Astrocyte (in vitro differentiated cells and primary cell): ENCODE results near the gene COL24A1. TPM values are rescaled to one million over a fixed set of nuclear protein-coding genes. Genes with fewer than 3 reads are reported as not detected.

Experiments
- DNase-seq: peaks from one replicate; pipeline ENCODE4 v3.0.0-alpha.2; 2010; ENCODE audit warnings: low read depth
- FAIRE-seq: peaks from 2 replicates; lab custom pipeline; 2011; peaks lifted over from hg19 to GRCh38; lab: Jason Lieb, UNC
- H2AFZ ChIP-seq: 2 replicates; pipeline ENCODE4 v1.6.0; 2012; ENCODE audit warnings: low read depth, low read length, inconsistent platforms
- H3K27ac ChIP-seq: 2 replicates; pipeline ENCODE4 v1.5.1; 2011; ENCODE audit warnings: low read depth, low read length, inconsistent platforms
- H3K27me3 ChIP-seq: 2 replicates; pipeline ENCODE4 v1.6.0; 2011; ENCODE audit warnings: low read length, inconsistent platforms; ENCODE audit not compliant: insufficient read depth
- H3K36me3 ChIP-seq: 2 replicates; pipeline ENCODE4 v1.5.1; 2011; ENCODE audit warnings: low read length, inconsistent platforms; ENCODE audit not compliant: insufficient read depth
- H3K4me1 ChIP-seq: 2 replicates; pipeline ENCODE4 v1.5.1; 2011; ENCODE audit warnings: low read length, inconsistent platforms; ENCODE audit not compliant: insufficient read depth
- H3K4me2 ChIP-seq: 2 replicates; pipeline ENCODE4 v1.6.0; 2012; ENCODE audit warnings: low read length, inconsistent platforms
- H3K4me3 ChIP-seq: 2 replicates; pipeline ENCODE4 v1.5.1; 2011; ENCODE audit warnings: low read depth, mild to moderate bottlenecking, low read length, inconsistent platforms; ENCODE audit not compliant: insufficient read depth
- H3K79me2 ChIP-seq: 2 replicates; pipeline ENCODE4 v1.6.0; 2012; ENCODE audit warnings: mild to moderate bottlenecking, low read length, inconsistent platforms; ENCODE audit not compliant: insufficient read depth
- H3K9ac ChIP-seq: 2 replicates; pipeline ENCODE4 v1.6.0; 2012; ENCODE audit warnings: mild to moderate bottlenecking, low read length, inconsistent platforms
- H3K9me3 ChIP-seq: 2 replicates; pipeline ENCODE4 v1.5.1; 2012; ENCODE audit warnings: low read depth, mild to moderate bottlenecking, low read length, inconsistent platforms; ENCODE audit not compliant: insufficient read depth
- H4K20me1 ChIP-seq: 2 replicates; pipeline ENCODE4 v1.6.0; 2012; ENCODE audit warnings: low read length, inconsistent platforms; ENCODE audit not compliant: insufficient read depth
- H3K27ac Mint-ChIP-seq: one replicate; pipeline ENCODE4 v1.8.0; 2021; ENCODE audit warnings: mild to moderate bottlenecking, mixed read lengths; ENCODE audit not compliant: unreplicated experiment
- H3K27me3 Mint-ChIP-seq: one replicate; pipeline ENCODE4 v1.8.0; 2021; ENCODE audit warnings: low read depth, mixed read lengths; ENCODE audit not compliant: unreplicated experiment
- H3K36me3 Mint-ChIP-seq: one replicate; pipeline ENCODE4 v1.8.0; 2021; ENCODE audit warnings: low read depth, mixed read lengths; ENCODE audit not compliant: unreplicated experiment
- H3K4me1 Mint-ChIP-seq: one replicate; pipeline ENCODE4 v1.8.0; 2021; ENCODE audit warnings: low read depth, mixed read lengths; ENCODE audit not compliant: unreplicated experiment
- H3K4me3 Mint-ChIP-seq: one replicate; pipeline ENCODE4 v1.8.0; 2021; ENCODE audit warnings: mild to moderate bottlenecking, moderate library complexity, mixed read lengths; ENCODE audit not compliant: unreplicated experiment
- H3K9me3 Mint-ChIP-seq: one replicate; pipeline ENCODE4 v1.8.0; 2021; ENCODE audit warnings: mild to moderate bottlenecking, mixed read lengths; ENCODE audit not compliant: unreplicated experiment
- EZH2 ChIP-seq: IDR thresholded peaks from 2 replicates; pipeline ENCODE4 v1.6.1; 2012; ENCODE audit warnings: mild to moderate bottlenecking, low read length, inconsistent platforms; ENCODE audit not compliant: insufficient read depth
- total RNA-seq: library from RNA; stranded (reverse); gene quantifications from 2 replicates; pipeline ENCODE4 v1.2.1, GENCODE V29; 2021
- TF ChIP-seq, protein P1 (sequence below): IDR thresholded peaks from 2 replicates; pipeline ENCODE4 v1.5.1; 2011; ENCODE audit warnings: low read depth, mild to moderate bottlenecking, inconsistent platforms, low read length, moderate library complexity; ENCODE audit not compliant: insufficient read depth

Gene COL24A1
- total RNA-seq, 1 donor from 2014 or later = 5.6 TPM

- H3K36me3 ChIP-seq = no peaks in the 10 kb centered on the region
- H3K36me3 Mint-ChIP-seq = no peaks in the 10 kb centered on the region
- no peak for FAIRE-seq
- no peaks in the 10 kb centered on the region for H4K20me1 ChIP-seq
- H3K9me3 Mint-ChIP-seq = no peaks in the 10 kb centered on the region
- no peaks in the 10 kb centered on the region for H3K4me1 ChIP-seq
- no peak overlapping the region for H3K27ac ChIP-seq
- no peak overlapping the region for H3K27ac Mint-ChIP-seq
- H3K4me3 ChIP-seq = no peak overlapping the region
- H3K4me3 Mint-ChIP-seq = no peak overlapping the region
- no peaks in the 10 kb centered on the region for H3K27me3 Mint-ChIP-seq
- no peak for TF ChIP-seq EZH2
- H3K79me2 ChIP-seq = no peaks in the 10 kb centered on the region
- no peak overlapping the region for H3K4me2 ChIP-seq
- no peaks in the 10 kb centered on the region for H3K4me1 Mint-ChIP-seq
- no peak overlapping the region for H2AFZ ChIP-seq
- DNase-seq = no peak
- H3K27me3 ChIP-seq = no peaks in the 10 kb centered on the region
- H3K9ac ChIP-seq = no peak overlapping the region
- no peaks in the 10 kb centered on the region for H3K9me3 ChIP-seq
Observed at GRCh38 chr1:85952460-85952859, 204.1 kb downstream of the COL24A1 start.

- Histone ChIP-seq H3K79me2 (no peaks in the 10 kb centered on the region), H3K27me3 (no peaks in the 10 kb centered on the region), H4K20me1 (no peaks in the 10 kb centered on the region), H3K4me1 (no peaks in the 10 kb centered on the region), H3K36me3 (no peaks in the 10 kb centered on the region), H3K9me3 (no peaks in the 10 kb centered on the region), H2AFZ (no peak overlapping the region), H3K4me2 (no peak overlapping the region), H3K4me3 (no peak overlapping the region), H3K9ac (no peak overlapping the region), H3K27ac (no peak overlapping the region)
- no peaks in the 10 kb centered on the region for H3K36me3 Mint-ChIP-seq
- DNase-seq (no peak), FAIRE-seq (no peak)
- no peak overlapping the region for H3K27ac Mint-ChIP-seq
- H3K4me3 Mint-ChIP-seq = no peak overlapping the region
- TF ChIP-seq EZH2 = no peak
- TF ChIP-seq, protein P1, sequence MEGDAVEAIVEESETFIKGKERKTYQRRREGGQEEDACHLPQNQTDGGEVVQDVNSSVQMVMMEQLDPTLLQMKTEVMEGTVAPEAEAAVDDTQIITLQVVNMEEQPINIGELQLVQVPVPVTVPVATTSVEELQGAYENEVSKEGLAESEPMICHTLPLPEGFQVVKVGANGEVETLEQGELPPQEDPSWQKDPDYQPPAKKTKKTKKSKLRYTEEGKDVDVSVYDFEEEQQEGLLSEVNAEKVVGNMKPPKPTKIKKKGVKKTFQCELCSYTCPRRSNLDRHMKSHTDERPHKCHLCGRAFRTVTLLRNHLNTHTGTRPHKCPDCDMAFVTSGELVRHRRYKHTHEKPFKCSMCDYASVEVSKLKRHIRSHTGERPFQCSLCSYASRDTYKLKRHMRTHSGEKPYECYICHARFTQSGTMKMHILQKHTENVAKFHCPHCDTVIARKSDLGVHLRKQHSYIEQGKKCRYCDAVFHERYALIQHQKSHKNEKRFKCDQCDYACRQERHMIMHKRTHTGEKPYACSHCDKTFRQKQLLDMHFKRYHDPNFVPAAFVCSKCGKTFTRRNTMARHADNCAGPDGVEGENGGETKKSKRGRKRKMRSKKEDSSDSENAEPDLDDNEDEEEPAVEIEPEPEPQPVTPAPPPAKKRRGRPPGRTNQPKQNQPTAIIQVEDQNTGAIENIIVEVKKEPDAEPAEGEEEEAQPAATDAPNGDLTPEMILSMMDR = no peak
- H3K4me1 Mint-ChIP-seq = no peaks in the 10 kb centered on the region
- no peaks in the 10 kb centered on the region for H3K9me3 Mint-ChIP-seq
- H3K27me3 Mint-ChIP-seq = peaks cover 1% of the 10 kb centered on the region
Observed at GRCh38 chr1:85947186-85947585, 209.4 kb downstream of the COL24A1 start.

GRCh38 chr1:85943945-85944344 is 212.6 kb downstream of the COL24A1 start:
- Histone ChIP-seq H4K20me1 (no peaks in the 10 kb centered on the region), H3K4me1 (no peaks in the 10 kb centered on the region), H3K4me2 (no peak overlapping the region), H3K9ac (no peak overlapping the region), H3K27me3 (no peaks in the 10 kb centered on the region), H3K27ac (no peak overlapping the region), H3K4me3 (no peak overlapping the region), H3K79me2 (no peaks in the 10 kb centered on the region), H2AFZ (no peak overlapping the region), H3K36me3 (no peaks in the 10 kb centered on the region), H3K9me3 (no peaks in the 10 kb centered on the region)
- no peaks in the 10 kb centered on the region for H3K4me1 Mint-ChIP-seq
- TF ChIP-seq EZH2 = no peak
- TF ChIP-seq, protein P1 = no peak
- DNase-seq (no peak), FAIRE-seq (no peak)
- H3K27me3 Mint-ChIP-seq = peaks cover 1% of the 10 kb centered on the region
- H3K4me3 Mint-ChIP-seq = no peak overlapping the region
- no peaks in the 10 kb centered on the region for H3K9me3 Mint-ChIP-seq
- H3K27ac Mint-ChIP-seq = no peak overlapping the region
- H3K36me3 Mint-ChIP-seq = no peaks in the 10 kb centered on the region
